IPS-NIHi11 (cell line): ENCODE data around the gene STRIT1.
"Not testable (repeated sequence)": the region's sequence is repeated elsewhere in the genome, so short reads cannot be mapped to it uniquely, and the experiment has no call there.

ENCODE experiments used
- DNase-seq: peaks from one replicate; pipeline ENCODE4 v3.0.0; 2012; ENCODE audit warnings: mixed read lengths, low spot score

STRIT1 gene

DNA sequence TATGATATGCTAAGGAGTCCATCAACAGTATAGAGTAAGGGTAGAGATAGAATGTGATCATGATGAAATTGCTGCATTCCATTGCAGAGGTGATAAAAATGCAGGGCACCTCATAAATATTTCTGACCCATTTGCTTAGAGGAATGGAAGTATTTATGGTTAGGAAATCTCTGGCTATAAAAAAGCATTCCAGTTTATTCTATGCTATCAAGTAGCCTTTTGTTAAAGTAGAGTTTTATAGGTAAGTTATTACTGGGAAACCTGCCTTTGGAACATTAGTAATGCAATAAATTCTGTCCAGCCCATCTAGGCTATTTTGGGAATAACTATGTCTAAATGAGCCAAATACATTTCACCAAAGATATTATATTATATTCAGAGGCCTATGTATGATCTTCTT lies 19.8 kb upstream of the STRIT1 start:
- no peak for DNase-seq

DNA sequence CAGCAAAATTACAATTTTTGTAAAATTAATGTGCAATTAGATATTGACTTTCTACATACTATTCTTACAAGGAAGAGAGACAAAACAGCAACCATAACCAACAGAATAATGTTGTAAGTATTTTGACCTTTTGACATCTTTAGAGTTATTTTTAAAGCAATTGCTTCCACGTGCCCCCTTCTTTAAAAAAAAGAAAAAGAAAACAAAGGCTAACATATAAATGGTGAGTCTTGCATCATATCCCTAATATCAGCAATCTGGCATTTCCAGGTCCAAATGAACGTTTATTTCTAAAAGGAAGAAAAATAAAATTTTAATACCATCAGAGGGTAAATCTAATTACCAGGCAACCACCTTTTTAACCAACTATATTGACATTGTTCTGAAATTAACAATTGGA lies 19.3 kb upstream of the STRIT1 start:
- no peak for DNase-seq

DNA sequence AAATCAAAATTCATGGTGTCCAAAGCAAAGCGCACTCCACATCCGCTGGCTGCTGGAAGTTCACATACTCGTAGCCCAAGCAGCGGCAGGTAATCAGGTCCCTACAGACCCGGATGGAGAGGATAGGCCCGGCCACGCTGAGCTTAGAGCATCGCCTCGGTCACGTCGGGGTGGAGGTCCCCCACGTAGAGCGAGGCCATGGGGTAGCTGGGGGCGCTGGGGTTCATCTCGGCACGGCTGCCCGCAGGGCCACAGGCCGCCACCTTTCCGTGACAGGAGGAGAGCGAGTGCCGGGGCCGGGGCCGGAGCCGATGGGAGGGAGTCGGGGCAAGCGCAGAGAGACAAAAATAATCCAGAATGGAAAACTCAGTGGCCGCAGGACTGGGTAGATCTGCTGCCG lies 16.1 kb upstream of the STRIT1 start:
- DNase-seq = no peak

DNA sequence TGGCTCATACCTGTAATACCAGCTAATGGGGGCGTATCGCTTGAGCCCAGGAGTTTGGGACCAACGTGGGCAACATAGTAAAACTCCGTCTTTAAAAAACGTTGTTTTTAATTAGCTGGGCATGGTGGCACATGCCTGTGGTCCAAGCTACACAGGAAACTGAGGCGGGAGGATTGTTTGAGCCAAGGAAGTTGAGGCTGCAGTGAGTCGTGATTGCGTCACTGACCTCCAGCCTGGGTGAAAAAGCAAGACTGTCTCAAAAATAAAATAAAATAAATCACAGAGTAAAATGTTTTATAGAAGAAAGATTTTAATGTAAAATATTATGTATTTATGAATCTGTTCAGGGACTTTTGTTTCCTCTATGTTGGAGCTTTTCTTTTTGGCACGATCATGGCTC lies 15.3 kb upstream of the STRIT1 start:
- no peak for DNase-seq

DNA sequence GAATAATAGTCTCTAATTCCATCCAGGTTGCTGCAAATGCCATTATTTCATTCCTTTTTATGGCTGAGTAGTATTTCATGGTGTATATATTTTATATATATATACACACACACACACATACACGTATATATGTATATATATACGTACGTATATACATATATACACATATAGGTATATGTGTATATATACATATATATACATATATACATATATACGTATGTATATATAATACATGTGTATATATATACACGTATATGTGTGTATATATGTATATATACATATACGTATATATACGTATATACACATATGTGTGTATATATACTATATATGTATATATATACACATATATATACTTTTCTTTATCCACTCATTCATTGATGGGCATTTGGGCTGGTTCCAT lies 13.7 kb upstream of the STRIT1 start:
- DNase-seq = no peak

DNA sequence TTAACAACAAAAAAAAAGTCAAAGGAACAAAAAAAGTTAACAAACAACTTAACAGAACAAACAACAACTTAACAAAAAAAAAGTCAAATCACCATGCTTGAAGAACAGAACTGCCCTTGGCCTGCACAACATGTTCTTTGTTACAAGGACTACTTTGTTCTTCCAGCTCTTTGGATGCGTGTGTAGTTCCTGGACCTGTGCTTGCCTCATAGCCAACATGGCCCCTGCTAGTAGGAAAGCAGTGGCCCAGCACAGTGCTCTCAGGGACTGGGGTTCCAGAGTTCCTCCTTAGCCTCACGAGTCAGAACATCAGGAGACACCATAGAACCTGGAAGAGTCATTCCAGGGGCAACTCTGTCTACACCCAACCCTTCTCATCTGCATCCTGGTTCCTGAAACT lies 10.9 kb upstream of the STRIT1 start:
- DNase-seq = no peak

DNA sequence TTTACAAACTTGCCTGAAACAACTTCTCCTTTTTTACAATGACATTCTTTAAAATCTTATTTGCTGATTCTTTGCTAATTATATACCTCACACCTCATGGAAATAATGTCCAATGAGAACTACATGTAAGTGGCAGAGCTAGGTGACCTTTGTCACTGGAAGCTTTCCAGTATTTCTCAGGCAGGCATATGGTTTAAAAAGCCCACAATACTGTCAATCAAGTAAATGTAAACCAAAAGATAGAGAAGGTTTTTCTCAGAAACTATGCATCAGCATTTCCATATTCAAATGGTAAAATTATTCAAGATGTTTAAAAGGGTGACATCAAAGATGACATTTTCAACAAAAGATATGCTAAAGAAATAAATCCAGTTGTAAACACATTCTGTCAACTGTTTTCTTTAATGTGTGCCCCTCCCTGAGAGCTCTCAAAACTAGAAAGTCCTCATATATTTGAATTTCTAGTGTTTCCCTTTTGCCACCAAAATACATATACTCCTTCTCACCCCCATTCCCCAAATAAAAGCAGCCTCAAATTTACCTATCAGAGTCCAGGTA lies 10.1 kb upstream of the STRIT1 start:
- DNase-seq = no peak

DNA sequence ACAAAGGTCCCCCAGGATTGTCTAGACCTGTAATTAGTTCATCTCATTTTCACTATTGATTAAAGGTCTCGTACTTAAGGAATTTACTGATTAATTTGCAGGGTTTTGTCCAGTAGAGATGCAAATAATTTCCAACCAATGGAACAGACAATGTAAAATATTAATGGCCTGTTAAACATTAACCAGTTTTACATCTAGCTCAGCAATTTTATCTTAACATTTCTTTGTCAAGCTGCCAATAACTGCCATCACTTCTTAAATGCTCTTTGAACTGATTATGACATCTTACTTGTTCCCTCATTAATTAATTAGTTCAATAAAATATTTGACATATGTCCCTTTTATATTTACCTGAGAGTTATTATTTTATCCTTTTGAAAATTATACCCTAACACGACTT lies 9.4 kb upstream of the STRIT1 start:
- DNase-seq = no peak

DNA sequence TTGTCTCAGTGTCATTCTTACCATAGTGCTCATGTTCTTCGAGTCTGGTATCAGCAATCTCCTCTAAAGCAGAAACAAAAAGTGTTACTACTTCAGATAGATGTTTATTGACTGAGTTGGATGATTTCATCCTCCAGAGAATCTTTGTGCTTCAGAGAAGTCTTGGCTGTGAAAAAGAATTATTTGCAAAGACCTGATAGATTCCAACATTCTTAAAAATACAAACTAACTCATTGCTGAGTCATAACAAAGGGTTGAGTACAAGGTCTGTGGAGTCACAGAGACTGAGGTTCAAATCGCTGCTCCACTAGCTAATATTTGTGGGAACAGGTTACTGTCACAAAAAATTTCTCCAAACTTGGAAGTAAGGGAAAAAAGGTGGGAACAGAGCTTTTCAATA lies 9.0 kb upstream of the STRIT1 start:
- no peak for DNase-seq

DNA sequence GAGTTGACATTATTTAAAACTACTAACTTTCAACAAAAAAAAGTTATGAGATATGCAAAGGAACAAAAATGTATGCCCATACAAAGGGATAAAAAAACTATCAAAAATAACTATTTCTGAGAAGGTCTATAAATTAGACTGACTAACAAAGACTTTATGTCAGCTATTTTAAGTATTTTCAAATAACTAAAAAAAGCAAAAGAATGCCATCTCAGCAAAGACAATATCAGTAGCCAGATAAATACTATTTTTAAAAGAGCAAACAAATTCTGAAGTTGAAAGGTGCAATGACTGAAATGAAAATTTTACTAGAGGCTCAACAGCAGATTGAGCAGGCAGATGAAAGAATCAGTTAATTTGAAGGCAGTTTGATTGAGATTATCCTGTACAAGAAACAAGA lies 3.6 kb upstream of the STRIT1 start:
- no peak for DNase-seq

DNA sequence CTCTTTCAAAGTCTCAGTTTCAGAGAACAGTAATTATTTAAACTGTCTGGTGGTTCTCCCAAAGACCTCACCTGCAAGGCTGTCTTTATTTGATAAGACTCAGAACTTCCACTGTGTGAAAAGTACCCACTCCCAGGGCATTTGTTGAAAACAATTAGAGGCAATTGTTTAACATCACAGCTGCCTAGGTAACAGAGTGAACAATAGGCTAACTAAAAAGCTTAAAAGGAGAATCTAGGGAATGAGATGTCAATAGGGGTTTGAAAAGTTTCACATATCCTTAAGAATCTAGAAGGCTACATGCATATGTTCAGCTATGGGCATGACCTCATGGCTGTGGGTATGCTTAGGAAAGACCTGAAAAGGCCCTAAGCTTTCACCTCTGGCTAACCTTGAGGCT lies 2.9 kb upstream of the STRIT1 start:
- DNase-seq = no peak

DNA sequence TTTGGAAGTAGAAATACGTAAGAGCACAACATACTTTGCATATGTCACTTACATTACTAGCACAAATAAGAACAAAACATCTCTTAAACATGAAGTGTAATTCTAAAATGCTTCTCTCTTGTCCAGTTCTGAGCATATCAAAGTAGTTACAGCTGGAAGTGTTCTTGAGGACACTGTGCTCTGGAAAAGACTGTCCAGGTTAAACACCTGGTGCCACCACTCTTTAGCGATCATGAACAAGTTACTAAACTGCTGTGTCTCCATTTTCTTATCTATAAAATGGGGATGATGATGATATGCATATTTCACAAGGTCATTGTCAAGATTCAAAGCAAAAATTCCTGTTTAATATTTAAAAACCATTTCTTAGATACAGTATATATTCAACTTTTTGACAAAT lies 790 bp downstream of the STRIT1 start:
- no peak for DNase-seq

DNA sequence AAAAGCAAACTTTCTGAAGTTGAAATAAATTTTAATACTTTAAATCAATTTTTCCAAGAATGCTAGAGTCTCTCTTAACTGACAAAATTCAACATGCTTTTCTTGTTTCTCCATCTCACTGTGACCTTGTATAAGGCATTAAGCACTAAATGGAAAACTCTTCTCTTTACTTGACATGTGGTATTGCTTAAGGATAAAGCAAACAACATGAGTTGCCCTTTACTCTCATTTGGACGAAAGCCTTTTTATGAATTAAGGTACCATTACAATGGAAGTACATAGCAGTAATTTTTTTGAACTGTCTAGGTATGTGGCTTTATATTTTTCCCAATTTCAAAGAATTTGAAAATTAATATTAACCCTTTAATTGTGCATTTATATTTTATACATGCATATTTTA lies 1.4 kb downstream of the STRIT1 start:
- DNase-seq = no peak

DNA sequence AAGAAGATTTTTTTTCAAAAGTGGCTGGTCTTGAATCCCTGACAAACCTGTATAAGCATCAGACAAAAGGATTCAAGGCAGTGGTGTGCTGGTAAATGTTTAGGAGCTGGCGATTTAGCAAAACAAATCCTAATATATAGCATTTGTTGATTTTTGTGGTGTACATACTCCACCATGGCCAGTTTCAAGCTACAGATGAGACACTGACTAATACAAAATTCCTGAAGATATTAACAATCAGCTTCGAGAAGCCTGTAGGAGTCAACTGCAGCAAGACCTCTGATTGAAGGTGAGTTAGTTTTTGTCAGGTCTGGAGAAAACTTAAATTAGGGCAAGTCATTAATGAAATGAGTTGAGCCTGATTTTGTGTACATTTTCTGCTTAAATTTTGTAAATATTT lies 6.7 kb downstream of the STRIT1 start:
- DNase-seq = no peak

DNA sequence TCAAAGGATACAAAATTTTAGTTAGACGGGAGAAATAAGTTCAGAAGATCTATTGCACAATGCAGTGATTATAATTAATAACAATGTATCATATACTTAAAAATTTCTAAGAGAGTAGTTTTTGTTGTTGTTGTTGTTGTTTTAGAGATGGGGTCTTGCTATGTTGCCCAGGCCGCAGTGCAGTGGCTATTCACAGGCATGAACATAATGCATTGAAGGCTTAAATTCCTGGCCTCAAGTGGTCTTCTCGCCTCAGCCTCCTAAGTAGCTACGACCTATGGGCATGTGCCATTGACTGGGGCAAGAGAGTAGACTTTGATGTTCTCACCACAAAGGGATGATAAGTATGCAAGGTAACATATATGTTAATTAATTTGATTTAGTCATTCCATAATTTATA lies 7.5 kb downstream of the STRIT1 start:
- no peak for DNase-seq

DNA sequence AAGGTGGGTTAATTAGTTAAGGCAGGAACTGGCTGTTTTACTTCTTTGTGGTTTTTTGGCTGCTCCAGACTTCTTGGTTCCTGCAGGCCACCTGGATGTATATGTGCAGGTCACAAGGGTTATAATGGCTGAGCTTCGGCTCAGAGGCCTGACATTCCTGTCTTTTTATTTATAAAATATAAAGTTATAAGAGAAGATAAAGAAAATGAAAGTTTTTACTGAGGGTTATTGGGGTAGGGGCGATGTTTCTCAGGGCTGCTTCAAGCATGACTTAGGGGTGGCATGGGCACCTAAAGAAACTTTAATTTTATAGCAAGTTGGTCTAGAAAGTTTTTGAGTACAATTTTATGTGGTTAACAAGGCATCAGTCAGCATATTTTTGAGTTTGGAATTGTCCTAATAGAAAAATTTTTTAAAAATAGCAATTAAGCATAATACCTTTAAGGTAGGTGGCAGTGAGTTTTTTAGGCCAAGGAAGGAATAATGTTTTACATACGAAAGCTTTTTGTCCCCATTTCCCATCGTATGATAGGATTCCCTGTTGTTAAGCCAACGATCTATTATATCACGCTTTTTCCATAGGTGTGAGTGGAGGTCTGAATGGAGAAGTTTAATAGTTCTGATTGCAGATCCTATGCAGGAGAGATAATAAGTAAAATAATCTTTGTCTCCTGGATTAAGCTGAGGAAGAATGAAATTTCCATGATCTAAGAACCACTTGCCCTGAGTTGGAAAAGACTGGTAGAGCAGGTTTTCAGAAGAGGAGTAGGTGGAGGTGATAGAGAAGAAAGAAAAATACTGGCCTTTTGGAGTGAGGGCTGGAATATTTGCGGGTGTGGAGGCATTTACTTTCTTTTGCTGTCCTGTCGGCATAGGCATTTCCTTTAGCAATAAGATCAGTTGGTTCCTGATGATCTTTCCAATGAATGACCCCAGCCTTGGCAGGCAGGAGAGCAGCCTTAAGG lies 10.1 kb downstream of the STRIT1 start:
- no peak for DNase-seq

DNA sequence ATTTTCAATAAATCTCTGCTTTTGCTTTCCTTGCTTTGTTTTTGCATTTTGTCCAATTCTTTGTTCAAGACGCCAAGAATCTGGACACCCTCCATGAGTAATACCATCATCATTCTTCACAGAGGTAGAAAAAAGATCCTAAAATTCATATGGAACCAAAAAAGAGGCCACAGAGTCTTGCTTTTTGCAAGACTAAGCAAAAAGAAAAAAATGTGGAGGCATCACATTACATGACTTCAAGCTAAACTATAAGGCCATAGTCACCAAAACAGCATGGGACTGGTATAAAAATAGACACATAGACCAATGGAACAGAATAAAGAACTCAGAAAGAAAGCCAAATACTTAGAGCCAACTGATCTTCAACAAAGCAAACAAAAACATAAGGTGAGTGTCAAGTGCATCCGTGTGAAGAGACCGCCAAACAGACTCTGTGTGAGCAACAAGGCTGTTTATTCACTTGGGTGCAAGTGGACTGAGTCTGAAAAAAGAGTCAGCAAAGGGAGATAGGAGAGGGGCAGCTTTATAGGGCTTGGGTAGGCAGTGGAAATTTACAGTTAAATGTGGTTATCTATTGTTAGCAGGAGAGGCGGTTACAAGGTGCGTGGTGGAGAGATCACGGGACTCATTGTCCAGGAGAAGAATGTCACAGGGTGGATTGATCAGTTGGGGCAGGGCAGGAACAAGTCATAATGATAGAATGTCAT lies 10.9 kb downstream of the STRIT1 start:
- no peak for DNase-seq

DNA sequence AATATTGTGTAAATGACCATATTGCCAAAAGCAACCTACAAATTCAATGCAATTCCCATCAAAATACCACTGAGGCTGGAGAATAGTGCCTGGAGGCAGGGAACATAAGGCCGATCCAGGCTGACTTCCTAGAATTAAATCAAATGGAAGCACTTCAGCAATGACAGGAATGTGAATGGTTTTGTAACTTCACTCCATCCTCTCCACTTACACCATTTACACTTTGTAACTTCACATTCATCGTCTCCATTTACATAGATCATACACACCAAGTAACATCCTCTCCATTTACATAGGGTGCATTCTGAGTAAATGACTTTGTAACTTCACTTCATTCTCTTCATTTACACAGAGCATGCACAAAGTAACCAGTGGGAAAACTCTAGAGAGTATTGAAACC lies 11.6 kb downstream of the STRIT1 start:
- no peak for DNase-seq

DNA sequence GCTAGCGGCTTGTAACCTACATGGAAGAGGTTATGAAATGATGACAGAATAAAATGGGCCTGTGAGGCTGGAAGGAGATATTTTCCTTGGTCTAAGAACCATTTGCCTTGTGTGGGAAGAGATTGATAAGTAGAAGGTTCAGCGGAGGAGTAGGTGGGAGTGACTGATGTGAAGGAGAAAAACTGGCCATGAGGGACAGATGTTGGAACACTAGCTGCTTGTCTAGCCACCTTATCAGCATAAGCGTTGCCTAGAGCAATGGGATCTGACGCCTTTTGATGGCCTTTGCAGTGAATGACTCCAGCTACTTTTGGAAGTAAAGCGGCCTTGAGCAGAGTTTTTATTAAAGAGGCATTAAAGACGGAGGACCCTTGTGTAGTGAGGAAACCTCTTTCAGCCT lies 17.4 kb downstream of the STRIT1 start:
- DNase-seq = not testable (repeated sequence)

DNA sequence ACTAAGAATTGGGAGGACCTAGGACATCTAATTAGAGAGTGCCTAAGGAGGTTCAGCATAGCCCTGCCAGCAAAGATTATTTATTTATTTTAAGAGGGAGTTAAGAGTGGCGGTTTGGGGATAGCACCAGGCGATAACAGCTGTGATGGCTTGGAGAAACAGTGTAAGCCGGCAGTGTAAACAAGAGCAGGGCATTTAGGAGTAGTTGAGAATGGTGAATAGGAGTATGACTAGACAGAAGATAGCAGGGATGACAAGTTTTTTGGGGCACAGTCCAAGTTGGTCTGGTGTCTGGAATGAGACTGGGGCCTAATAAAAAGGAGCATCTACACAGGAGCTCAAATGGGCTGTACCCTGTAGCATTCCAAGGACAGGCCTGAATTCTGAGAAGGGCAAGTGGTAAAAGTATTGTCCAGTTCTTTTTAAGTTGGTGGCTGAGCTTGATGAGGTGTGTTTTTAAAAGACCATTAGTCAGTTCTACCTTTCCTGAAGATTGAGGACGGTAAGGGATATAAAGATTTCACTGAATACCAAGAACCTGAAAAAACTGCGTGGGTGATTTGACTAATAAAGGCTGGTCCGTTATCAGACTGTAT lies 18.2 kb downstream of the STRIT1 start:
- DNase-seq = not testable (repeated sequence)

DNA sequence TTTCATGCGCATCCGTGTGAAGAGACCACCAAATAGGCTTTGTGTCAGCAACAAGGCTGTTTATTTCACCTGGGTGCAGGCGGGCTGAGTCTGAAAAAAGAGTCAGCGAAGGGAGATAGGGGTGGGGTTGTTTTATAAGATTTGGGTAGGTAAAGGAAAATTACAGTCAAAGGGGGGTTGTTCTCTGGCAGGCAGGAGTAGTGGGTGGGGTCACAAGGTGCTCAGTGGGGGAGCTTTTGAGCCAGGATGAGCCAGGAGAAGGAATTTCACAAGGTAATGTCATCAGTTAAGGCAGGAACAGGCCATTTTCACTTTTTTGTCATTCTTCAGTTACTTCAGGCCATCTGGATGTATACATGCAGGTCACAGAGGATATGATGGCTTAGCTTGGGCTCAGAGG lies 19.0 kb downstream of the STRIT1 start:
- DNase-seq = not testable (repeated sequence)

DNA sequence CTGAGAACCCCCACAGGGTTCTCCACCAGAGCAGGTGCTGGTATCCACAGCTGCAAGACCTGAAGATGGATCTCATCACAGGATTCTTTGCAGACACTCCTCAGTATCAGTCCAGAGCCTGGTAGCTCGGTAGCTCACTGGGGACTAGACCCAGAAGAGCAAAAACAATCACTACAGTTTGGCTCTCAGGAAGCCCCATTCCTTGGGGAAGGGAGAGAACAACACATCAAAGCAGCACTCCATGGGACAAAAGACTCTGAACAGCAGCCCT lies 22.2 kb downstream of the STRIT1 start:
- DNase-seq = no peak
